ENCODE measurements around the gene PCDH15.
A peak's percentile ranks its signal among the peaks of the same experiment; 100 is the strongest.

Gene PCDH15

DNA sequence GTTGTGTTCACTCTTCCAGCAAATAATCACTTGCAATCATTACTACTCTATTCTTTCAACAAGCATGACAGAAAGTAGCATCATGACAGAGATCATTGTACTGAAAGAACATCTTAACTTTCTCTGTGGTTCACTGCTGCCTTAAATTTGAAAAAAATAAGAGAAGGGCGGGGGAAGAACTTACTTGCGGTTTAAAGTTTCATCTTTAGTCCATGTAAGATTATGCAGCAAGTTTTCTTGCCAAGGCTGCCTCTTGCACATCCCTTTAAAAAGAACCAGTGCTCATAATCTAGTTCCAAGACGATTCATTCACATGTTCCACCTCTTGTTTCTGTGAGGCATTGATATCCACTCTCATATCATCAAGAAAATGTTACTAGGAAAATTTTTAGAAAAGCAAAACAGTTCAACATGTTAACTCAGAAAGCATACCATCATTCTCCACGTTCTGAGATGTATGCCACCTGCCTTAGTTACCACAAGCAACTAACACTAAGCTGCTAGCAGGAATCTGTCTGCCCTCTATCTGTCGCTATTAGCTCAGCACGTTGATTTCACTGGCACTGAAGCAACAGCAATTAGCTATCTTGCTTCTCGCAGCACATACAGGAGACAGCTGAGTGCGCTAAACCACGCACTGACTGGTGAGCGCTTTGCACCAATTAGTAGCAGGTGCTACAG is at the start of gene PCDH15:
PCDH15 (minus strand) TSS at position 491 of the 681 bp plus-strand sequence. CDS start 136,969 bp downstream, outside the sequence.
- DNase-seq, result peak; percentile 10

GRCh38 chr10:54843932-54844331 is 42.9 kb upstream of the PCDH15 start:
- DNase-seq, result no peak

GRCh38 chr10:54843085-54843646 is 42.1 kb upstream of the PCDH15 start:
- DNase-seq, result no peak

- DNase-seq, result no peak
Measured at GRCh38 chr10:54837479-54837878, 36.4 kb upstream of the PCDH15 start.

DNA sequence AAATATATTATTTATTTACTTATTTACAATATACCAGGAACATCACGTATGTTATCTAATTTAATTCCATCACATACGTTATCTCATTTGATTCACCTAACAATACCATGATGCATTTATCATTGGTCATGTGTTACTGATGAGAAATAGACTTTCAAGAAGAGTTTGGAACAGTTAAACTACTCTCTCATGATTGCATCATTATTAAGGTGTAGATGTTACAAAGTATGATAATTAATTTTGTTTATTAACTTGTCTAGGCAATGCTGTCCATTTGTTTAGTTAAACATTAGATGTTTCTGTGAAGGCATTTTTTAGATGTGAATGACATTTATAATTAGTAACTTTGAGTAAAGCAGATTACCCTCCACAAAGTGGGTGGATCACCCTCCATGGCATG is 32.0 kb upstream of the PCDH15 start:
- DNase-seq, result no peak

DNA sequence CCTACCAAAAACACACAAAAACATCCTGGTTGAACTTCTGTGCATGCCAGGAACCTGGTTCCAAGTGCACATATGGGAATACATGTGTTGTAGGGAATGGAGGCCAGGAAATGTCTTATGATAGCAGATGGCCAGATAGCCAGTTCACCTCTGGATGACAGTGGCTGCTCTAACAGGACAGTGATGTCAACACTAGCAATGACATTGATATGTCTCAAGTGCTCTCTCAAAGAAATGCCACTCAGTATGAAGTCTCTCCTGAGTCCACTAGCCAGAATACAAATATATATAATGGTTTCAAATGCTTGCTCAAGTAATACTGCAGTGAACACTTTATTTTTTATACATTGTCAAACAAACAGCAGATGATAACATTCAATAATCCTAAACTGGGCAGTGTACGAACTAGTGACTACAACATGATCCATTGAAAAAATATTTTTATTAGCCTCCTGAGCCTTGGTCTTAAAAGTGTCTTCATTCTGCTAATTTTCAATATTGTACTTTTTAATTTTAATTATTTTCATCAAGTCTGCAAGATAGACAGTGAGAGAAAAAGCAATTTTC is 26.0 kb upstream of the PCDH15 start:
- DNase-seq, result no peak

DNA sequence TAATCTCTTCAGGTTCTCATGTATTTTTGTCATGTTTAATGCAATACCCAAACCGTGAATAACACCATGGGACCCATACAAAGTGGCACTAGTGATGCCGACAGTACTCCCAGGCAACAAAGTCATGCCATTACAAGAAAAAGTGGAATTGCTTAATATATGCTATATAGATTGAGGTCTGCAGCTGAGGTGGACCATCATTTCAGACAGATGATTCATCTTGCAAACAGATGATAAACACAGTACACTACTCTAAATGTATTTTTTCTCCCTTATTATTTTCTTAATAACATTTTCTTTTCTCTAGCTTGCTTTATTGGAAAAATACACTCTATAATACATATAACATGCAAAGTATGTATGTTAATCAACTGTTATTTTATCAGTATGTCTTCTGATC is 14.6 kb upstream of the PCDH15 start:
- no peak for DNase-seq

GRCh38 chr10:54808186-54808935 is 7.3 kb upstream of the PCDH15 start:
- no peak for DNase-seq

DNA sequence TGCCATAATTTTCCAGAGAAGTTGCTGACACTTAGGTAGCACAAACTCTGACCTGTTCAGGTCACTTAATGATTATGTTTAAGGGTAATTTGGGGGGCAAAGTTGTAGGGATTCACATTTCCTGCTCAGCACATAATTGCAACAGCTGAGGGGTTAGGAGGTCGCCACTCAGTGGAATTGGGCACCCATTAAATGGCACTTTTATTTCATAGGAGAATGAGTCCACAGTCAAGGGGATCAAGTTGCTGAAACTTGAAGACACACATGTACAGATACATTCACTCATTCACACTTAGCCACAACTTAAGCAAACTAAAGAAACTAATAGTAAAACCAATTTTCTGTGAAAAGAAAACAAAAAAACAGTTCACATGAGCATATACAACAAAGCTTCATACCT is 1.5 kb downstream of the PCDH15 start:
- no peak for DNase-seq

- DNase-seq, result no peak
Measured at GRCh38 chr10:54797636-54798321, 3.3 kb downstream of the PCDH15 start.

GRCh38 chr10:54796881-54797280 is 4.2 kb downstream of the PCDH15 start:
- DNase-seq, result no peak

DNA sequence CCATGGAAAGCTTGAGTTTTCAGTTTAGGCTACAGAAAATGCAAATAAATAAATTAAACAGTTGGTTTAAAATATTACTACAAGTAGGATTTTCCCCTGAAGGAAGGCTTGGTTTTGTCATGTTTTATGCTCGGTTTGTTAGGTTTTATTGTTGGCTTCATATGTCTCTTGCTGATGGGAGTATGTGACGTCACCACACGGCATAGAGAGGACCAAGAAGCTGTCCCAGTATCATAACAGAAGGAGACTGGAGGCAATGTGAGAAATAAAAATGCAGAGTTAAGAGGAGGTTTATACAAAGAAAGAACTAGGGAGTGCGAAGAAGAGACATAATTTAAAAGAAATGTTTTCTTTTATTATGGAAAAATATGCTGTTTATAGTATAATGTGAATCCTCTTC is 24.4 kb downstream of the PCDH15 start:
- no peak for DNase-seq

- DNase-seq, result no peak
Measured at GRCh38 chr10:54772468-54773122, 28.4 kb downstream of the PCDH15 start.

GRCh38 chr10:54769051-54769450 is 32.0 kb downstream of the PCDH15 start:
- DNase-seq, result no peak

DNA sequence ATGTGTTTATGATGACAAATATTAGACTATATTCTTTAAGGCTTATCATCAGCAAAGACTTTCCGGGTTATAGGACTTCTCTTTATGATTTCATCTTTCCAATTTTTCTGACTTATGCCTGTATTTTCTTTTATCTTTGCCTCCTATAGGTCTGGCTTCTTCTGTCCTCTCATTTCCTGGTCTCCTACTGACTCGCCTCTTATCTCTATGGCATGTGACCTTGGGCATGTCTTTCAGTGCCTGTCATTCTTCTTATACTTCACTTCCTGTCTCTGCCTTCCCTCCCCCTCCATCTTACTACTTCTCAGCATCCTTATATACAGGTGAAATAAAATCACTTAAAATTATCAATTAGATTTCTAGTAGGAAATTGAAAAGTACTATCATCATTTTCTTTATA is 42.2 kb downstream of the PCDH15 start:
- DNase-seq, result peak; percentile 1

GRCh38 chr10:54749623-54750022 is 51.4 kb downstream of the PCDH15 start:
- no peak for DNase-seq

DNA sequence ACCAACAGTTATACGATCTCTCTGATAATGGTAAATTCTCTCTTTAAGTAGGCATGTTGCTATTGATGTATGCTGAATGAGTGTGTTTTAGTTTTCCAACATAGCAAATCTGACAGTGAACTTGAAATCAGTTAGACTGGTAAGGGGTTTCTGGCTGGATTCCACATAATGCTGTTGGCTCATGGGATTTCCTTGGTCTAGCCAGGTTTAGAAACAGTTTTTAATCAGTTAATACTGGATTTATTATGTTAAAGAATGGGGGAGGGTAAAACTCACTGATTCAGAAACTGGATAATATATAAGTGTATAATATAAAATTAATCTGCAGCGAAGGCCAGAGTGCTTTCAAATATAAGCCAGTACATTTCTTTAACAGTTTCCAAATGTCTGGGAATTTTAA is 55.6 kb downstream of the PCDH15 start:
- no peak for DNase-seq

DNA sequence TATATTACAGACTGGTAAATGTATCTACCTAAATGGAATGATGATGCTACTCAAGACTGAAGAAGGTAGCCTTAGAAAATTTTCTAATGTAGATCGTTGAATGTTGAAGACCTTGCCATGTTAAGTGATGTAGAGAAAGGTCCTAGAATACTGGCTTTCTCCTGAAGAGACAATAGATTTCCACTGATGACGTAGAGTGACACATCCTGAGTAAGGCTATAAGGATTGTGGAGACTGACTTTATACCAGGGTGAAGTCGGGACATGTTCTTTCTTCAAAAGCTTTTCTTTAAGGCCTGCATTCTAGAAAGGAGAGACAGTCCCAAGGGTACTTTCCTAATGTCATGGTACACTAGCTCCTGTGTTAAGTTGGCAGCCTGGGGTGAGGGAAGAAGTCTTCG is 58.6 kb downstream of the PCDH15 start:
- DNase-seq, result no peak

GRCh38 chr10:54728511-54728910 is 72.5 kb downstream of the PCDH15 start:
- no peak for DNase-seq

- no peak for DNase-seq
Measured at GRCh38 chr10:54722075-54722474, 79.0 kb downstream of the PCDH15 start.

GRCh38 chr10:54710918-54711317 is 90.1 kb downstream of the PCDH15 start:
- DNase-seq, result no peak

GRCh38 chr10:54708591-54708990 is 92.4 kb downstream of the PCDH15 start:
- no peak for DNase-seq

DNA sequence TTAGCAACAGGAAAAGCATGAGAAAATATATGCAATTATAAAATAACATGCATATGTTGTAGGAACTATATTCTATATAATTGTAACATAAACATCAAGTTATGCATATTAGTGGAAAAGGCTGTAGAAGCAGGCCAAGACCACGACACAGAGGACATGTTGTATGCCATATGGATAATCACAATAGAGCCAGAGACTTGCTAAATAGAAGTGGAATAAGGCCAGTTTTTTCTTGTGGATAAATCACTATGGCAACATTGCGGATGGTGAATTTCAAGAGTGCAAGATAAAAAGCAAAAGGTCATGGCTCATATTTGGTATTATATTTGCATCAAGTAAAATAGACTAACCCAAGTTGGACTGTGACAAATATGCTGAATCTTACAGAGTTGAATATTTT is 93.0 kb downstream of the PCDH15 start:
- DNase-seq, result no peak
